ENCODE data around the gene PTPRN2. TPM values are rescaled to one million over a fixed set of nuclear protein-coding genes. Genes with fewer than 3 reads are reported as not detected.

PTPRN2 gene
- total RNA-seq, 1 donor from 2014 or later: 15.4 TPM

GRCh38 chr7:157832866-157833607, 754.6 kb downstream of the PTPRN2 start:
- TF ChIP-seq, protein P1, sequence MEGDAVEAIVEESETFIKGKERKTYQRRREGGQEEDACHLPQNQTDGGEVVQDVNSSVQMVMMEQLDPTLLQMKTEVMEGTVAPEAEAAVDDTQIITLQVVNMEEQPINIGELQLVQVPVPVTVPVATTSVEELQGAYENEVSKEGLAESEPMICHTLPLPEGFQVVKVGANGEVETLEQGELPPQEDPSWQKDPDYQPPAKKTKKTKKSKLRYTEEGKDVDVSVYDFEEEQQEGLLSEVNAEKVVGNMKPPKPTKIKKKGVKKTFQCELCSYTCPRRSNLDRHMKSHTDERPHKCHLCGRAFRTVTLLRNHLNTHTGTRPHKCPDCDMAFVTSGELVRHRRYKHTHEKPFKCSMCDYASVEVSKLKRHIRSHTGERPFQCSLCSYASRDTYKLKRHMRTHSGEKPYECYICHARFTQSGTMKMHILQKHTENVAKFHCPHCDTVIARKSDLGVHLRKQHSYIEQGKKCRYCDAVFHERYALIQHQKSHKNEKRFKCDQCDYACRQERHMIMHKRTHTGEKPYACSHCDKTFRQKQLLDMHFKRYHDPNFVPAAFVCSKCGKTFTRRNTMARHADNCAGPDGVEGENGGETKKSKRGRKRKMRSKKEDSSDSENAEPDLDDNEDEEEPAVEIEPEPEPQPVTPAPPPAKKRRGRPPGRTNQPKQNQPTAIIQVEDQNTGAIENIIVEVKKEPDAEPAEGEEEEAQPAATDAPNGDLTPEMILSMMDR (conservative IDR thresholded peaks at IDR 0.05): no peak
- no peak for DNase-seq (ENCODE audit: extremely low spot score, unreplicated experiment)
- Mint-ChIP-seq H3K27ac (no peak overlapping the region), H3K4me1 (ENCODE audit: unreplicated experiment) (peaks cover 8% of the 10 kb centered on the region), H3K36me3 (no peaks in the 10 kb centered on the region), H3K4me3 (no peak overlapping the region), H3K9me3 (no peaks in the 10 kb centered on the region), H3K27me3 (peaks cover 22% of the 10 kb centered on the region)

- H3K4me3 Mint-ChIP-seq: no peak overlapping the region
- no peak overlapping the region for H3K27ac Mint-ChIP-seq
- no peaks in the 10 kb centered on the region for H3K36me3 Mint-ChIP-seq
- H3K4me1 Mint-ChIP-seq (ENCODE audit: unreplicated experiment): peaks cover 8% of the 10 kb centered on the region
- H3K9me3 Mint-ChIP-seq: no peaks in the 10 kb centered on the region
- TF ChIP-seq, protein P1 (conservative IDR thresholded peaks at IDR 0.05): no peak
- peaks cover 22% of the 10 kb centered on the region for H3K27me3 Mint-ChIP-seq
- DNase-seq (ENCODE audit: extremely low spot score, unreplicated experiment): no peak
These were observed 755.2 kb downstream of the PTPRN2 start for GRCh38 chr7:157832421-157832820.

GRCh38 chr7:157832006-157832405, 755.6 kb downstream of the PTPRN2 start:
- Mint-ChIP-seq H3K36me3 (no peaks in the 10 kb centered on the region), H3K27me3 (peaks cover 22% of the 10 kb centered on the region), H3K9me3 (no peaks in the 10 kb centered on the region), H3K4me1 (ENCODE audit: unreplicated experiment) (peaks cover 8% of the 10 kb centered on the region), H3K27ac (no peak overlapping the region), H3K4me3 (no peak overlapping the region)
- no peak for DNase-seq (ENCODE audit: extremely low spot score, unreplicated experiment)
- TF ChIP-seq, protein P1 (conservative IDR thresholded peaks at IDR 0.05): no peak

DNA sequence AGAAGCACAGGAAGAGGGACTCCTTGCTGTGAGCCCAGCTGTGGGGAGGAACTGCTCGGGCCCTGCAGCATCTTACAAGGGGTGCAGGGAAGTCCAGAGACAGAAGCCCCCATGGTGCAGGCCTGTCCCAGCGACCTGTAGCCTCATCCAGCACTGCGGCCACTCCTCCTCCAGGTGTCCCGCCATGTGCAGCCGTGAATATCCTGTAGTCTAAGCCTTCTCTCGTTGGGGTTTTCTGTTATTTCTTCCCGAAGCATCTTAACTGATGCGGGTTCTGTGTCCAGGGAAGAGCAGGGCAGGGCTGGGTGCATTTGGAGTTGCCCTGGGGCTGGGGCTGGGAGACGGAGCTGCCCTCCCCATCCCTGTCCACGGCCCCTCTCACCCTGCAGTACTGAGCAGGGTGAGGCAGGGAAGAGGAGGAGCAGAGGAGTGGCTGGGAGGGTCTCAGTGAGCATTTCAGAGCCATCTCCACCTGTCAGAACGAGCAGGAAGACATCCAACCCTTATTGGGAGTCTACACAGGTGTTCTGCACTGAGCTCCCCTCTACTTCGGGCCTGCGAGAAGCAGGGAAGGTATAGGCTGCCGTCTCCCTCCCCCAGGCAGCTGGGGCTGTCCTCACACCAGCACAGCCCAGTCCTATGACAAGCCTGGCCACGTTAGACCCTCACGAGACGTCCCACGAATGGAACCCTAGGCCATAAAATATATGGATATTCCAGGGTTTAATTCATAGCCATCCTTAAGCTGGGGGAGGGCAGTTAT, 756.3 kb downstream of the PTPRN2 start:
- Mint-ChIP-seq H3K36me3 (no peaks in the 10 kb centered on the region), H3K4me3 (no peak overlapping the region), H3K27me3 (peaks cover 19% of the 10 kb centered on the region), H3K4me1 (ENCODE audit: unreplicated experiment) (peaks cover 8% of the 10 kb centered on the region), H3K9me3 (no peaks in the 10 kb centered on the region), H3K27ac (no peak overlapping the region)
- no peak for DNase-seq (ENCODE audit: extremely low spot score, unreplicated experiment)
- TF ChIP-seq, protein P1 (conservative IDR thresholded peaks at IDR 0.05): no peak

- Mint-ChIP-seq H3K36me3 (no peaks in the 10 kb centered on the region), H3K4me3 (no peak overlapping the region), H3K27ac (no peak overlapping the region), H3K27me3 (peaks cover 10% of the 10 kb centered on the region), H3K4me1 (ENCODE audit: unreplicated experiment) (peaks cover 5% of the 10 kb centered on the region), H3K9me3 (no peaks in the 10 kb centered on the region)
- DNase-seq (ENCODE audit: extremely low spot score, unreplicated experiment): no peak
- TF ChIP-seq, protein P1 (conservative IDR thresholded peaks at IDR 0.05): no peak
These were observed 757.3 kb downstream of the PTPRN2 start for GRCh38 chr7:157830331-157830730.

Data from type B pancreatic cell (in vitro differentiated cells).